IPS DF 19.7 (cell line): Measurements from ENCODE around the gene MRPS26.
"Not testable (repeated sequence)": the region's sequence is repeated elsewhere in the genome, so short reads cannot be mapped to it uniquely, and the experiment has no call there.

Source experiments
- DNase-seq: peaks from one replicate; pipeline ENCODE4 v3.0.0-alpha.2; 2013; ENCODE audit warnings: low read depth, low spot score

Gene MRPS26

DNA sequence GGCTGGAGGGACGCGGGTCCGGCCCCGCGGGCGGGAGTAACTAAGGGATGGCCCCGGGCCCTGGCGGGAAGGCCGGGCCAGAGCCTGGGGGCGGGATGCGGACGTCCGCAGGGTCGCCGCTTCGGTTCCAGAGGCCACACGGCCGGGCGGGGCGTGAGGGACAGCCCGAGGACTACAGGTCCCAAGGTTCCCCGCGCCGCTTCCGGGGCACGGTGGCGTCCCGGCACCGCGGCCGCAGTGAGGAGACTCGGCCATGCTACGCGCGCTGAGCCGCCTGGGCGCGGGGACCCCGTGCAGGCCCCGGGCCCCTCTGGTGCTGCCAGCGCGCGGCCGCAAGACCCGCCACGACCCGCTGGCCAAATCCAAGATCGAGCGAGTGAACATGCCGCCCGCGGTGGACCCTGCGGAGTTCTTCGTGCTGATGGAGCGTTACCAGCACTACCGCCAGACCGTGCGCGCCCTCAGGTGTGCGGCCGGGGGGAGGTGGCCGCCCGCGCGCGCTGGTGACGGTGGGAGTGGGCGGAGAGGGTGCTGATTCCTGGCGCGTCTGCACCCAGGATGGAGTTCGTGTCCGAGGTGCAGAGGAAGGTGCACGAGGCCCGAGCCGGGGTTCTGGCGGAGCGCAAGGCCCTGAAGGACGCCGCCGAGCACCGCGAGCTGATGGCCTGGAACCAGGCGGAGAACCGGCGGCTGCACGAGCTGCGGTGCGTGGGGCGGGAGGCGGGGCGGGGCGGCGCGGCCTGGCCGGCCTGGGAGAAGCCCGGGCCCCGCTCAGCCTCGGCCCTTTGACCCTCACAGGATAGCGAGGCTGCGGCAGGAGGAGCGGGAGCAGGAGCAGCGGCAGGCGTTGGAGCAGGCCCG, at the start of gene MRPS26:
TSS of gene MRPS26 (plus strand) at position 237 of the 861 bp plus-strand sequence. CDS start at position 254, 17 bp downstream.
- peak; percentile 59 for DNase-seq

DNA sequence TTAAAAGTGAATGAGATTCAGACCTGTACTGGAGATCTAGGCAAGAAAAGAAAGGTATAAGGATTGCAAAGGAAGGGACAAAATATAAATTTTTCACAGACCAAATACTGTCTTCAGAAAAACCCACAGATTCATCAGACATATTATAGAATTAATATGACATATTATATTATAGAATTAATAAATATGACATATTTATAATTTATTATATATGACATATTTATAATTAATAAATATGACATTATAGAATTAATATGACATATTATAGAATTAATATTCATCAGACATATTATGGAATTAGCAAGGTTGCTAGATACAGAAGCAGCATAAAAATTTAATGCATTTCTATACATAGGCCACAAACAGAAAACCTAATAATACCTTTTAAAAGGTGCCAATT, 47.1 kb upstream of the MRPS26 start:
- no peak for DNase-seq

DNA sequence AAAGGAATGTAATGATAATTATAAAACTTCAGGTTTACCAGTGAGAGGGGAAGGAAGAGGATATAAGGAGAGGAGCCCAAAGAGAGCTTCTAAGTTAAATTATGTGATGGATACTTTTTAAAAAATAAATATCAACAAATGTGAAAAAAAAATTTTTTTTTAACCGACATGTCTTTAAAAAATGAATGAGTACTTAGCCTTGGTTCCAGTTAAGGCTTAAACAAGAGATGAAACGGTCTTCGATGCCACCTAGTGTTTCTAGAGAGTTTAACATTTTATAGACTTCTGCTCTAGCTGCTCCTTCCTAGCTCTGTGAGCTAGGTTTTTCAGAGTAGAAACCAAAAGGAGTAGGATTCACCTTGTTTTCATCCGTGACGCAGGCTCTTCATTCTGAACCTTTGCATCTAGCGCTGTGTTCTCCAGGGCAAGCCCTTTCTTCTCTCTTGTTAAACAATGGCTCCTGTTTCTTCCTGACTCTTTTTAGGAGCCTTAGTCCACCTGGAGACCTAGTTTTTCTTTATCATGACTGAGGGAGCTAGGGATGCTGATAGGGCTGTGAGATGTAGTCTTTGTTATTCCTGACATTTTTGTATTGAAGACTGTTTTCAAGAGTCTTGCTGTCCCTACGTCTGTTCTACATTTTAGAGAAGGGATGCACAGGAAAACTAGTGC, 44.9 kb upstream of the MRPS26 start:
- no peak for DNase-seq

DNA sequence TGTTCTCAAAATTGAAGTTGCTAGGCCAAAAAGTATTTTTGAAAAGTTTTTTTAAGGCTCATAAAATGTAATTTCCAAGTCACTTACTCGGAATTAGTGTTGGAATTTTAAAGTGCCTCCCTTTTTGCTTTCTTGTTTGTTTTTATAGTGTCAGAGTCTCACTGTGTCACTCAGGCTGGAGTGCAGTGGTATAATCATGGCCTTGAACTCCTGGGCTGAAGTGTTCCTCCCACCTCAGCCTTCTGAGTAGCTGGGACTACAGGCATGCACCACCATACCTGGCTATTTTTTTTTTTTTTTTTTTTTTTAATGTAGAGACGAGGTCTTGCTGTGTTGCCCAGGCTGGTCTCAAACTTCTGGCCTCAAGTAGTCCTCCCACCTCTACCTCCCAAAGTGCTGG, 42.4 kb upstream of the MRPS26 start:
- DNase-seq = no peak

DNA sequence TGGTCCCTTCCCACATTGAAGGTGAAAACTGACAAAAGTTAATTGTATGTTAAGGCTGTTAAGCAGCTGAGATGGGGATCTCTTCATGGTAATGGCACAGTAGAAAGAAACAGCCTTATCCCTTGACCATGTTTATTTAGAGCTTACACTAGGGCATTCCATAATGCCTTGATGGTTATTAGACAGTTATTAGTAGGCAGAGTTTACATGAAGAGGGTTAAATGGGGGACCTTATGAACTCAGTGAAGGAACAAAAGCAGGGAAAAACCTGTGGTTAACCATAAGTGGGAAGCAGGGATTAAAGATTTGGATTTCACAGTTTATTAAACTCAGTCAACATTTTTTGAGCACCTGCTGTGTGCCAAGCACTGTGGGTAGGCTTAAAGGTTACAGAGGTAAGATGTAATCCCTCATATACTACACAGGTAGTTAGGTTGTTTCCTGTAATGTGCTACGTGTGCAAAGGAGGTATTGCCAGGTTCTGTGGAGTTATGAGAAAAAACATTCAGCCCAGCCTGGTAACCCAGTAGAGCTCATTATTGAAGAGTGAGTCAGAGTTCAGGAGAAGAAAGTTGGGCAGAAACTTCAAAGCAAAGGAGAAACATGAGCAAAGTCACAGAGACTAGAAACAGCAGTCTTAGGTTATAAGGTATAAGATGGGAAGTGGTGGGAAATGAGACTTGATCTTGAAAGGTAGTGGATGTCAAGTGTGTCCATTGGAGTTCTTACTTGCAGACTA, 34.7 kb upstream of the MRPS26 start:
- no peak for DNase-seq

DNA sequence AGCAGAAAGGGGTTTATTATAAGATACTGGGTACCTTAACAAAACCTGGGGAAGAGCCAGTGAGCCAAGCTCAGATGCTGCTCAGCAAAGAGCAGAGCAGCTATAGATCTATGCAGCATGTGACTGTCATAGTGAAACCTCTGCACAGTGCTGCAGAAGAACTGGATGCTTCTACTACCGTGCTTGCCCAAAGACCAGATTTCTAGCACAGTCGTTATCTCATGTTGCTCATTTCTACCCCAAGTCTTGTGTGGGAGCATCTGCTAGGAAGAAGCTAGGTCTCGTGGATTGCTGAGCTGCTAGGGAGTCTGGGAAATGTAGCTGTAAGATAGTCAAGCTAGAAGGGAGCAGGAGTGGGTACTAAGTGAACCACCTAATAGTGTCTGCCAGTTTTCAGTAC, 34.1 kb upstream of the MRPS26 start:
- no peak for DNase-seq

DNA sequence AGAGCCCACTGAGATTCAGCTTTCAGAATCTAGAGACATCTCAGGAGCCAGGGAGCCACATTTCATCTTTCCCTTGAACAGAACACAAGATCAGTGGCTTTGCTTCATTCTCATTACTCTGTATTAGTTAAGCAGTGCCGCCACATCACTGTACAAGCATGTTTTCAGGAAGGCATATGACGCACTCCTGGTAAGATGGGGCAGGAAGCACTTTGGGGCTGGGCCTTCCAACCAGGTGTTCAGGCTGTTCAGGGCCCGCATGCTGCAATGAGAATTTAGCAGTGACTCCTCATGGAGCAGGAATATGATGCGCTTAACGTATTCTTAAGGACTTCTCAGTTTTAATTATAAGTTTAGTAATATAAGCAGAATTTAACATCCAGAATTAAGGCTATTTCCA, 32.1 kb upstream of the MRPS26 start:
- no peak for DNase-seq

DNA sequence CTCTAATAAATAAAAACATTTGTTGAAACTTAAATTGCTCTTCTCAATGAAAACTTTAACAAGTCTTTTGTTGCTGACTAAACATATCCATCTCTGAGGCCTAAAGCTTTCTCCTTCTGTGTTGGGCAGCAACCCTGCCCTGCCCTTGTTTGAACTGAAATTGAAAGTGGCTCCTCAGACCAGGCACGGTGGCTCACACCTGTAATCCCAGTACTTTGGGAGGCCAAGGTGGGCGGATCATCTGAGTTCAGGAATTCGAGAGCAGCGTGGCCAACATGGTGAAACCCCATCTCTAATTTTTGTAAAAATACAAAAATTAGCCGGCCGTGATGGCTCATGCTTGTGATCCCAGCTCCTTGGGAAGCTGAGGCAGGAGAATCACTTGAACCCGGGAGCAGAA, 31.7 kb upstream of the MRPS26 start:
- DNase-seq = no peak

DNA sequence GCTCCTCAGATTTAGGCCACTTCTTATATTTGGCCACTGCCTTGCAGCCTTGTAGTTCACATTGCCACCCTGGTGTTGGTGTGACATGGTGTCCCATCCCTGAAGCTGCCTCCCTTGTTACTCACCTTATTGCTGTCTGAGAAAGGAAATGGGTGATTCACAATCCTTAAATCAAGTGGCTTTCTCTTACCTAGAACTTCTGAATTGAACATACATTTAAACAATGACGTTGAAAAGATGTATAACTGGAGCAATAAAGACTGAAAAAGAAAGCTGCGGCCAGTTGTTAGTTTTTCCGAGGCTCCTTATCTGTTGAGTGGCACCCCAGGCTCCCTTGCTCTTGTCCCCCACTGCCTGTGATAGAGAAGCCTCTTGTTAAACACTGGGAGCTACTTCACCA, 31.2 kb upstream of the MRPS26 start:
- DNase-seq = no peak

DNA sequence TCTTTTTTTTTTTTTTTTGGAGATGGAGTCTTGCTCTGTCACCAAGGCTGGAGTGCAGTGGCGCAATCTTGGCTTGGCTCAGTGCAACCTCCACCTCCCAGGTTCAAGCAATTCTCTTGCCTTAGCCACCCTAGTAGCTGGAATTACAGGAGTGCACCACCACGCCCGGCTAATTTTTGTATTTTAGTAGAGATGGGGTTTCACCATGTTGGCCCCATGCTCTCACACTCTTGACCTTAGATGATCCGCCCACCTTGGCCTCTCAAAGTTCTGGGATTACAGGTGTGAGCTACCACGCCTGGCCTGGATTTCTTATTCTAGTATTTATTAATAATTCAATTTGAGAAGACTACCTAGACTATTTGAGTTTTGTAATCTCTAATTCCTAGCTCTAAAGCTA, 30.6 kb upstream of the MRPS26 start:
- not testable (repeated sequence) for DNase-seq

DNA sequence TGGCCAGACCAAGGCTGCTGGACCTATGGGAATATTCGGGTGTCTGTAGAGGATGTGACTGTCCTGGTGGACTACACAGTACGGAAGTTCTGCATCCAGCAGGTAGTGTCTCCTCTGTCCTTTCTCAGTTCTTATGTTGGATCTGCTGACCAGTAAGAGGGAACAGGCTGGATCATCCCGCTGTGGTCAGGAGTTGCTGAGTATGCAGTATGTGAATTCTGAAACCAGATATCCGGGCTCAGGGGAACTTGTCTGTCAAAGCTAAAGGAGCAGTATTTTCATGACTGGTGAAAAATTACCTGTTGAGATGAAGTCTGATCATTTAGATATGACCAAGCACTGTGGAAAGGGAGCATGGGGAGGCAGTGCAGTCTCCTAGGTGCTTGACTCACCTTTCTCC, 24.5 kb upstream of the MRPS26 start:
- no peak for DNase-seq

DNA sequence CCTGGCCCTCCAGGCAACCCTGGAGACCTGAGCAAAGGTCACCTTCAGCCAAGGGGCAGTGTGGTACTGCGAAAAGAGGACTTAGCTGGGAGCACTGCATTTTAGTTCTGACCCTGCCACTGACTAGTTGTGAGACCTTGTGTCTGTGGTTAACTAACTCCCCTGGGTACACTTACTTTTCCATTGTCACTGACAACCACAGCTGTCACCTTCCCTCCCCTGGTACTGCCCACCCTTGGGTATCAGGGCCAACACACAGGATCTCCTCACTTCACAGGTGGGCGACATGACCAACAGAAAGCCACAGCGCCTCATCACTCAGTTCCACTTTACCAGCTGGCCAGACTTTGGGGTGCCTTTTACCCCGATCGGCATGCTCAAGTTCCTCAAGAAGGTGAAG, 24.1 kb upstream of the MRPS26 start:
- no peak for DNase-seq

DNA sequence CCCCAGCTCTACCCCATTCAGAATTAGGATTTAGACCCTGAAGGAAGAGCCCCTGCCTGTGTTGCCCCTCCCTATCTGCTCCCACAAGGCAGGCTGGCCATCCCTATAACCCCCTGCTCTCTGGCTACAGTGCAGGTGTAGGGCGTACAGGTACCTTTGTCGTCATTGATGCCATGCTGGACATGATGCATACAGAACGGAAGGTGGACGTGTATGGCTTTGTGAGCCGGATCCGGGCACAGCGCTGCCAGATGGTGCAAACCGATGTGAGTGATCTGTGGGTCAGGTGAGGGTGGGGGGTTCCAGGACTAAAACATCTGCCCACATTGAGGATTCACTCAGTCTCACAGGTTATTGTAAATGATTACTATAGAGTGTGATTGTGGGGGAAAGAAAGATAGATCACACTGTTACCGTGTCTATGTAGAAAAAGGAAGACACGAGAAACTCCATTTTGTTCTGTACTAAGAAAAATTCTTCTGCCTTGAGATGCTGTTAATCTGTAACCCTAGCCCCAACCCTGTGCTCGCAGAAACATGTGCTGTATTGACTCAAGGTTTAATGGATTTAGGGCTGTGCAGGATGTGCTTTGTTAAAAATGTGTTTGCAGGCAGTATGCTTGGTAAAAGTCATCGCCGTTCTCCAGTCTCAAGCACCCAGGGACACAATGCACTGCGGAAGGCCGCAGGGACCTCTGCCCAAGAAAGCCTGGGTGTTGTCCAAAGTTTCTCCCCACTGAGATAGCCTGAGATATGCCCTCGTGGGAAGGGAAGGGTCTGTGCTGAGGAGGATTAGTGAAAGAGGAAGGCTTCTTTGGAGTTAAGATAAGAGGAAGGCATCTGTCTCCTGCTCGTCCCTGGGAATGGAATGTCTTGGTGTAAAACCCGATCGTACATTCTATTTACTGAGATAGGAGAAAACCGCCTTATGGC, 23.0 kb upstream of the MRPS26 start:
- DNase-seq = not testable (repeated sequence)

DNA sequence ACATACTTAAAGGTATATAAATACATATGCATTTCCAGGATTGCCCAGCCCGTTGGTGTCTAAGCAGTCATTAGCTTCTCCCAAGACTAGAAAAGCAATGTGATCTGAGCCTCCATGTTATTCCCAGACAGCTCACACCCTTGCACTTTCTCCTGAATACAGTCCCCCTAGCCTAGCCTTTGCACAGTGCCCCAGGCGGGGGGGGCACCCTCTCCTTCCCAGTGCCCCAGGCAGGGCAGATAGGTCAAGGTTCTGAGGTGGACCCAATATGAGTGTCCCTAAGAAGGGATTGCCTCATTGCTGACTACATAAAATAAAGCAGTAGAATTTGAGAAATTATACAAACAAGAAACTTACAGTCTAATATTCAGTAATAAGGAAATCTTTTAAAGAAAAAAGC, 17.9 kb upstream of the MRPS26 start:
- DNase-seq = no peak

DNA sequence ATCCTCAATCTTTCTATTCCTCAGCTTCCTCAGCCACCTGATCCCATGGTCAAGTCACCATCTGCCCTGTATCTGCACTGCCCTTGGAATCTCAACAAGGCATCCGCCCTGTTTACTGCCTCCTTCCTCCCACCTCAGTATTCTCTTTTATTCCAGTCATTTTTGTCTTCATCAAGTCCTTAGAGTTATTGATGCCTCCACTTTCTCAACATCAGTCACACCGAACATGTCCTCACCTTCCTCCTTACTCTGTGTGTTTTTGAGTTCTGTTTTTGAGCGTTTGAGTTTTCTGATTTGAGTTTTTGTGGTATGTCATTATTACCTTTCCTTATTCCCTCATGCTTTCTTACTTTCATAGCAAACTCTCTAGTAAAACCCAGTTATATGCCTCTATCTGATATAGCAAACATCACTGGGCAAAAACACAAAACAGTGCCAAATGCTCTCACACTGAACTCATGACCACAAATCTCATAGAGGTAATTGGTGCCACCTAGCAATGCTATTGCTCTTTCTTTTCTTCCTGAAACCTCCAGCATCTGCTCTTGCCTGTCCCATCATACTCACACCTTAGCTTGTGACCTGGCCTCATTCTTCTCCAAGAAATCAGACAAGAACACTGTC, 14.2 kb upstream of the MRPS26 start:
- DNase-seq = no peak

DNA sequence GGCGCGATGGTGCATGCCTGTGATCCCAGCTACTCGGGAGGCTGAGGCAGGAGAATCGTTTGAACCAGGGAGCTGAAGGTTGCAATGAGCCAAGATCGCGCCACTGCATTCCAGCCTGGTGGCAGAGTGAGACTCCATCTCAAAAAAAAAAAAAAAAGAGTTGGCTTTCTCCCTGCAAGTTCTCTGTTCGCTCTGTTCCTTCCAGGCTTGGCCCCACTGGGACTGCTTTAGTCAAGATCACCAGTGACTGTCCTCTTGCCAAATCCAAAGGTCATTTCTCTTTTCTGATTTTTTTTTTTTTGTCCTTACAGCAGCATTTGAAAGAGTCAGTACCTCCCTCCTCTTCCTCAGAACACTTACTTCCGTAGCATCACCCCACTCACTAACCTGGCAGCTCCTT, 13.2 kb upstream of the MRPS26 start:
- no peak for DNase-seq

DNA sequence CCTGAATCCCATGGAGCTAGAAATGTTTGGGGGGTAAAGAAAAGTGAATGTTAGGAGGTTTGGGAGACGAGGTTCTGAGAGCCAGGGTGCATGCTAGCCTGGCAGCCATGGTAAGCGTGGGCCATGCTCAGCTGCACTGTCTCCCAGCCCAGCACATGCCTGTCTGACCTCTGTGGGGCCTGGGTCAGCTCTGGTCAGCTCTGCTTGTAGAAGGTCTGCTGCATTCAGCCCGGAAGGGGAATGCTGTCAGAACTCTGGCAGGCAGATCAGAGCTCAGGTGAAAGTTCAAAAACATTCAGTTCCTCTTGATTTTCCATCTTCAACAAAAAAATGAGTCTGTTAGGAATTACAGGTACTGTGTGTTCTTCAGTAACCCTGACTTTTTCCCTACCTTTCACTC, 8.2 kb upstream of the MRPS26 start:
- DNase-seq = no peak

DNA sequence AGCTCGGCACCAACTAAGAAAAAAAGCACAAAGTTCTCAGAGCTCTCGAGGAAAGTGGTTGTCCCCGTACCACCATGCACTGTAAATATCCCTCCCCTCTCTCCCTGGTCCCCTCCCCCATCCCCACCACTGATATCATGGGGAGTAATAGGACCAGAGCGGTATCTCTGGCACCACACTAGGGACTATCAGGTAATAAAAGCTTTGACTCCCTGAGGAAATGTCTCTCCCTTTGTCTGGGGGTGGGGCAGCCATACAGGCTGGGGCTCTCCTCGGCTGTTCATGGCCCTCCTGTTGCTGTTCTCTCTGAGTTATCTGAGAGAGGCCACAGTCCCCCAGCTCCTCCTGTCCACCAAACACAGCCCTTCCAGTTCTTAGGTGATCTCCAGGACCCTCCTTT, 7.4 kb upstream of the MRPS26 start:
- no peak for DNase-seq

DNA sequence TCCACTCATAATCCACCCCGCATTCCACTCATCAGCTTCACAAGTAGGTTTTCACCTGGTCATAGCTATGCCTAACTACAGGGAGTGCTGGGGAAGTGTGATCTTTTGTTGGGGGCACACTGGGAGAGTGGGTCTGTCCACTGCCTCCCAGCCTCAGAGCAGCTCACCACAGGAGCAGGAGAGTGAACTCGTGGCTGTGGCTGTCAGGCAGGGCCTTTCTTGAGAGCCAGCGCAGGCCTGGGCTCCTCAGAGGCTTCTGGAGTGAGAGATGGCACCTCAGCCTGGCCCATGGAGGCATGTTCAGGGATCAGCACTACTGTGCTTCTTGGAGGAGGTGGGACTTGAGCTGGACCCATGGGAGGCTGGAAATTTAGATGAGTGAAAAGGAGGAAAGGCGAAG, 6.4 kb upstream of the MRPS26 start:
- DNase-seq = no peak

DNA sequence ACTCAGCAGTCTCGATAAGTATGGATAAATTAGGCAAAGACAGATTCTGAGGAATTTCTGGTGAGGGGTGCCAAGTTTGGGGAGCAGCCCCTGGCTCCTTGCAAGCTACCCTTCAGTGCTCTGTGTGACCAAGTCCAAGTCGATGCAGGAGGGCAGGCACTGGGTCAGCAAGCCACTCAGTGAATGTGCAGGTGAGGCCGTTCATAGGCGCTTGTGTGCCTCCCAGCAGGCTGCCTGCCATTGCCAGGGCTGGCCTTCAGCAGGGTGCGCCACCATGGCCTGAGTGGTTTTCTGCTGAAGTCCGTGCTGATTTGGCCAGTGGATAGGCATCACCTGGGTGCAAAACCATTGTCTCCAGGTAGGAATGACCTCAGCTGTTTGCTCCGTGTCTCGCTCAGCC, 5.8 kb upstream of the MRPS26 start:
- no peak for DNase-seq

DNA sequence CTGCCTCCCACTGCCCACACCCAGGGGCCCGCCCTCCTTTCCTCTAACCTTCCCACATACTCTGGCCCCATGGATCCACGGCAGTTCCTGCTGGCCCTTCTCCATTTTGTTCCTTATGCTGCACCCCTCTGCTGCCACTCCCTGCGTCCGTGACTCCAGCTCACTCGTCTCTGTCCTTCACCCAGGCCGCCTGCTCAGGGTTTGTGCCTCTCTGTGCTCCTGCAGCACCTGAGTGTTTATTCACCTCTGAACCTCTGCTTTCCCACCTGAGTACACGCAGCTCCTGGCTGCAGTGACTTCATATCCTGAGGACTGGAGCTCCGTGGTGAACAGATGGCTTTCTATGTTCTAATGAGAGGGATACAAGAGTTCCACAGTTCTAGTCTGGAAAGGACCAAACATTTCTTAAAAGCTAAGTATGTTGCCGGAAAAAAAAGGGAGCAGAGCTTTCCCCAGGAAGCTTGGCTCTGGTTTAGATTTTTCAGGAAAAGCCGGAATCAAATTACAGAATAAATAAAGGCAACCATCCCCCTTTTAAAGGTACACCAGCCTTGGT, 3.9 kb upstream of the MRPS26 start:
- DNase-seq = no peak
